Activated CD8-positive, alpha-beta memory T cell treated with anti-CD3 and anti-CD28 coated beads, Interleukin-2, amount 50 U/mL, for 24 hours (primary cell): ENCODE results near the gene IRGC.

Experiments
- DNase-seq: peaks from one replicate; pipeline ENCODE4 v3.0.0-alpha.2; 2020; ENCODE audit errors: extremely low read depth

IRGC gene

GRCh38 chr19:43724896-43725295 lies 9.0 kb downstream of the IRGC start:
- DNase-seq, result no peak

GRCh38 chr19:43725468-43725867 lies 9.6 kb downstream of the IRGC start:
- DNase-seq, result no peak

GRCh38 chr19:43726736-43727592 lies 11.1 kb downstream of the IRGC start:
- DNase-seq, result no peak

GRCh38 chr19:43727593-43727853 lies 11.6 kb downstream of the IRGC start:
- no peak for DNase-seq

GRCh38 chr19:43729919-43730318 lies 14.0 kb downstream of the IRGC start:
- DNase-seq, result no peak

GRCh38 chr19:43731346-43731745 lies 15.5 kb downstream of the IRGC start:
- no peak for DNase-seq

DNA sequence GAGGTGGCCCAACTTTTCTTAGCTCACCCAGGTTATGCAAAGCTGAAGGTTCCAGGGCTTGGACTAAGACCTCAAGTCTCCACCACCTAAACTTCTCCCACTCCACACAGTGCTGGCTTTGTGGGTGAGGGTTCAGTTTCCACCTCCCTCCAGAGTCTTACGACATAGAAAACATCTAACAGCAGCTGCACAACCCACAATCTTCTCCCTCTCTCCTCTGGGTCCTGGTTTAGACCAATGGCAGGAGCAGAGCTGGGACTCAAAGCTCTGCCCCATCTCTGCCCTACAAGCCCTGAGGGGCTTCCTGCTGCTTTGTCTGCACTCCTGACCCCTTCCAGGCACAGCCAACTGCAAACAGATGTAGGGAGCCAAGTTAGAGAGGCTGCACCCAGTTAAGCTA lies 16.0 kb downstream of the IRGC start:
- no peak for DNase-seq

DNA sequence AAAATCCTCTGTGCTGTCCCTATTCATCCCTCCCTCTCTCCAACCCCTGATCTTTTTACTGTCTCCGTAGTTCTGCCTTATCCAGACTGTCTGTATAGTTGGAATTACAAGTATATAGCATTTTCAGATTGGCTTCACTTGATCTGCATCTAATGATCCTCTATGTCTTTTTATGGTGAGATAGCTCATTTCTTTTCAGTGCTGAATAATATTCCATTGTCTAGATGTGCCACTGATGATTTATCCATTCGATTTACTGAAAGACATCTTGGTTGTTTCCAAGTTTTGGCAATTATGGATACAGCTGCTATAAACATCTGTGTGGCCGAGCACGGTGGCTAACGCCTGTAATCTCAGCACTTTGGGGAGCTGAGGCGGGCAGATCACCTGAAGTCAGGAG lies 19.1 kb downstream of the IRGC start:
- no peak for DNase-seq

- DNase-seq, result no peak
These were observed 20.1 kb downstream of the IRGC start for GRCh38 chr19:43735957-43736356.

- no peak for DNase-seq
These were observed 22.9 kb downstream of the IRGC start for GRCh38 chr19:43738780-43739211.

DNA sequence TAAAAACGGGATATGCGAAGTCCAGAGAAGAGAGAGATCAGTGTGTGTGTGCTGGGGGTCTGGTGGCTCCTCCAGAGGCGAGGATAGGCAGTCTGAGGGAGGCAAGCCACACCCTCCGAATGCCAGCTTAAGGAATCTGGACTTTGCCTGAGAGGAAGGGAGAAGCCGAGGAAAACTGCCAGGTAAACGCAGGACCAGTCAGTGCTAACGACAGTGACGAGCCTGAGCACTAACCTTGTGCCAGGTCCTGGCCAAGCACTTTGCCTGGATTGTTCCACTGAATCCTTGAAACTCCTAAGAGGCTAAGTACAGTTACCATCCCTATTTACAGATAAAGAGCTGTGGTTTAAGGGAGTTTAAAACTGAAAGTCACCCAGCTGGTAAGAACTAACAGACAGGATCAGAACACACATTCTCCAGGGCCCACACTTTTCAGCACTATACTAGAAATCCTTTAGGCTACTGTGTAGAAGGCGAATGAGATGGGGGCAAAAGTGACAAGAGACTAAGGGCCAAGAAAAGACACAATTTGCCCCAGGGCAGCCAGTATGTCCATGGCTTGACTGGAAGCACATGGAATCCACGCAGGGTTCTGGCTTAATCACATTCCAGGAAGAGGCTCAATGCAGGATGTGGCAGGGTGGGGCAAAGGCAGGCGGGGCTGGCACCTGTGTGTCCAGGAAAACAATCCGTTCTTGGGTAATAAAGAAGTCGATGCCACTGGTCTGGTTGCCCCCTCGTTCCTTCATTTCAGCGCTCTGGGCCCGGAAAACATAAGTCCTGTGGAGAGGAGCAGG lies 23.8 kb downstream of the IRGC start:
- DNase-seq, result no peak

GRCh38 chr19:43741075-43741825 lies 25.4 kb downstream of the IRGC start:
- DNase-seq, result no peak

GRCh38 chr19:43743059-43743458 lies 27.2 kb downstream of the IRGC start:
- DNase-seq, result no peak

DNA sequence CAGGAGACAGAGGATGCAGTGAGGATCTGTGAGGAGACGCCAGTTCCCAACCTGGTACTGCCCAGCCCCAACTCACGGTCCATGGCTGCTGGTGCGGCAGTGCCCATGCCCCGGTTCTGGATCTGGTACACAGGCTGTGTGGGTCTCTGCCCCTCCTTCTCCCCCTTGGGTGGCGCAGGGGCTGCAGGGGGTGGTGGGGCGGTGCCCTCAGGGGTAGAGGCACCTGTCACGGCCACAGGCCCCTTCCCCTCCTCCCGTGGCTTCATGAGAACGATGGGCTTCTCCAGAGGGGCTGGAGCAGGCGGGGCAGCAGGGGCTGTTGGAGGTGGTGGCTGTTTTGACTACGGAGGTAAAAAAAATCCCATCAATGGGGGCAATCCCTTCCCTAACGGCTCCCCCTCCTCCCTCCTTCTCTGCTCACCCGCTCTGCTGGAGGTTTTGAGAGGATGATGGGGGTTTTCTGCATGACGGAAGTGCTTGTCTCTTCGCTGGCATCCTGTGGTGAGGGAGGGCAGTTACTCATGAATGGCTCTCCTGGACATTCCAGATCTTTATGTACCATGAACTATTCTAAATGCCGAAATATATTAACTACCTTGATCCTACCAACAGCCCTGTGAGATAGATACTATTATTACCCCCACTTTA lies 31.8 kb downstream of the IRGC start:
- DNase-seq, result no peak

- DNase-seq, result no peak
These were observed 32.3 kb downstream of the IRGC start for GRCh38 chr19:43748205-43748594.

GRCh38 chr19:43748685-43749084 lies 32.8 kb downstream of the IRGC start:
- no peak for DNase-seq

DNA sequence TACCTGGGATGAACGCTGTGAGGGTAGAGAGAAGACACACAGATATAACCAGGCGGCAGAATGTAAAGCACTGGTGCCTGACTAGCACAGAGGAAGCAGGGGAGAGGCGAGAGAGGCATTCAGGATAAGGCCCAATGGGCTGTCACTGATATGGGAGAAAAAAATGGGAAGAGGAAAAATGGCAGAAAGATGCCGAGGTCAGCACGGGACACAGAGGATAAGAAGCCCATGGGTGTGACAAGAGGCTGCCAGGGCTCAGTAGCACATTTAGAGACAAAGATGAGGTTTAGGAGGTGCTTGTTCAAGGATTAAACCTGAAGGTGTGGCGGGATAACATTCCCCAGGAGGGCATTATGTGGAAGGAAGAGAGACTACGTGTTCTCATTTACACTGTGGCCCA lies 33.3 kb downstream of the IRGC start:
- no peak for DNase-seq

- no peak for DNase-seq
These were observed 34.0 kb downstream of the IRGC start for GRCh38 chr19:43749898-43750297.

DNA sequence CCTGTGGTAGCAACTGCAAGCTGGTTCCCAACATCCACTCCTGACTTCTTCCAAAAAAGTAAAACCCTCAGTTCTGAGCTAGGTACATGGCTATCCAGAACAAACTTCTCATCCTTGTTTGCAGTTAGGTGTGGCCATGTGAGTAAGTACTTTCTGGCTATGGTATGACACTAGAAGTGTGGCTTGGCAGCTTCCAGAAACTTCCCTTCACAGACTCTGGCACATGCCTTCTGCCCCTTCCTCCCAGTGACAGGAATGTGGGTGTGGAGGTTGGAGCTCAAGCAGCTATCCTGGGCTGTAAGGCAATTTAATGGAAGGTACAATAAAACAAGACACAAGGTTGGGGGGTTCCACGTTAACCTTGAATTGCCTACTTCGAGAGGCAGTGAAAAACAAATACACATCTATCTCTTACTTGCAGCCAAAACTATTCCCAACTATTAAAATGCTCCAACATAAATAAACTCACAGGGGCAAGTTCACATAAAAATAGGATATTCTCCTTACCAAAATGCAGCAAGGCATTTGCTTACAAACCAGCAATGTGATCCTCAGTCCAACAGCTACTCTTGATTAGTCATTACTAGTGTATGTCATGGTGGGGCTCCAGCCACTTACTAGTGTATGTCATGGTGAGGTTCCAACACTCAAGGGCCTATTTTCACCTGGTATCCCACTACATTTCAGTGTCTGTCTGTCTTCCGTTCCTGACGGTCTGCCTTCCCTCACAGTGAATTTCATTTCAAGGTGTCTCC lies 35.8 kb downstream of the IRGC start:
- DNase-seq, result no peak

- no peak for DNase-seq
These were observed 36.5 kb downstream of the IRGC start for GRCh38 chr19:43752287-43752875.

DNA sequence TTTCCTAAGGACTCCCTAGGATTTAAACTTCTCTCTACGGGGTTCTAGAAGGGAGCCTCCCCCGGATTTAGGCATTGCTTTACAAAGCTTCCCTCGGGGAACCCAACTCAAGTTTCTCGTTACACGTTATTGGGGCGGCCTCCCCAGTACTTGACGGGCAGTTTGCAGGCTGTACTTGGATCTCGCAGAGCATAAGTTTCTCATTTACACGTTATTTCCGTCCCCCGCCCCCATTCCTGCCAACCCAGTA lies 38.3 kb downstream of the IRGC start:
- no peak for DNase-seq
